Prostate gland (tissue), 2 donors: ENCODE measurements around the gene TRIM27.

Source experiments
- POLR2A ChIP-seq: fragments of 450-650 bp; IDR thresholded peaks from one replicate; pipeline ENCODE4 v1.6.1; 2016; ENCODE audit warnings: antibody characterized with exemption, mild to moderate bottlenecking
- POLR2AphosphoS5 ChIP-seq: sonication (generic); formaldehyde crosslinking; IDR thresholded peaks from one replicate; pipeline ENCODE4 v1.6.1; 2017; ENCODE audit warnings: antibody characterized with exemption
- TF ChIP-seq, protein P1 (sequence below), 4 experiments: fragments of 200-600 bp in 2 of 4; fragments of 450-650 bp in 2 of 4; sonication (generic) in 2 of 4; IDR thresholded peaks; 1 replicate in 3 of 4; 2 replicates in 1 of 4; pipeline ENCODE4 v1.5.1; 2016 to 2019; ENCODE audit warnings: antibody characterized with exemption in 4 of 4, mild to moderate bottlenecking in 2 of 4, moderate library complexity in 2 of 4

GRCh38 chr6:28940858-28941683, 17.3 kb upstream of the TRIM27 start:
- TF ChIP-seq, protein P1, sequence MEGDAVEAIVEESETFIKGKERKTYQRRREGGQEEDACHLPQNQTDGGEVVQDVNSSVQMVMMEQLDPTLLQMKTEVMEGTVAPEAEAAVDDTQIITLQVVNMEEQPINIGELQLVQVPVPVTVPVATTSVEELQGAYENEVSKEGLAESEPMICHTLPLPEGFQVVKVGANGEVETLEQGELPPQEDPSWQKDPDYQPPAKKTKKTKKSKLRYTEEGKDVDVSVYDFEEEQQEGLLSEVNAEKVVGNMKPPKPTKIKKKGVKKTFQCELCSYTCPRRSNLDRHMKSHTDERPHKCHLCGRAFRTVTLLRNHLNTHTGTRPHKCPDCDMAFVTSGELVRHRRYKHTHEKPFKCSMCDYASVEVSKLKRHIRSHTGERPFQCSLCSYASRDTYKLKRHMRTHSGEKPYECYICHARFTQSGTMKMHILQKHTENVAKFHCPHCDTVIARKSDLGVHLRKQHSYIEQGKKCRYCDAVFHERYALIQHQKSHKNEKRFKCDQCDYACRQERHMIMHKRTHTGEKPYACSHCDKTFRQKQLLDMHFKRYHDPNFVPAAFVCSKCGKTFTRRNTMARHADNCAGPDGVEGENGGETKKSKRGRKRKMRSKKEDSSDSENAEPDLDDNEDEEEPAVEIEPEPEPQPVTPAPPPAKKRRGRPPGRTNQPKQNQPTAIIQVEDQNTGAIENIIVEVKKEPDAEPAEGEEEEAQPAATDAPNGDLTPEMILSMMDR (IDR thresholded peaks at IDR 0.05) = no peak
- TF ChIP-seq POLR2A (no peak), POLR2AphosphoS5 (peak; percentile 62)
